ENCODE measurements around the gene CELA1. TPM values are rescaled to one million over a fixed set of nuclear protein-coding genes. Genes with fewer than 3 reads are reported as not detected.
"Not testable (repeated sequence)": the region's sequence is repeated elsewhere in the genome, so short reads cannot be mapped to it uniquely, and the experiment has no call there.

Gene CELA1
- total and polyA plus RNA-seq, 9 donors, result not detected

GRCh38 chr12:51291603-51292513, 54.6 kb downstream of the CELA1 start:
- DNase-seq, result peak; percentile 35
- not testable (repeated sequence) for H3K9me3 ChIP-seq (replicated peaks; ENCODE audit: control insufficient read depth, low read depth, low read length); H3K4me3 ChIP-seq (ENCODE audit: low read length); H3K27ac ChIP-seq (ENCODE audit: low read length); H3K27me3 ChIP-seq (ENCODE audit: control insufficient read depth, insufficient read depth, low read length); H3K4me1 ChIP-seq (ENCODE audit: control insufficient read depth, insufficient read depth, low read length); H3K36me3 ChIP-seq (ENCODE audit: control insufficient read depth, insufficient read depth, low read length)
- WGBS (ENCODE audit: insufficient coverage), result 75% methylated on average over 2 of the region's 9 CpGs

GRCh38 chr12:51285843-51286242, 60.6 kb downstream of the CELA1 start:
- no peak for DNase-seq
- no peaks in the 10 kb centered on the region for H3K36me3 ChIP-seq (ENCODE audit: control insufficient read depth, insufficient read depth, low read length)
- no peak overlapping the region for H3K27ac ChIP-seq (ENCODE audit: low read length)
- WGBS (ENCODE audit: insufficient coverage), result no CpG with 5 or more reads among the region's 1 CpG
- H3K27me3 ChIP-seq (ENCODE audit: control insufficient read depth, insufficient read depth, low read length), result no peaks in the 10 kb centered on the region
- H3K4me1 ChIP-seq (ENCODE audit: control insufficient read depth, insufficient read depth, low read length), result no peaks in the 10 kb centered on the region
- H3K4me3 ChIP-seq (ENCODE audit: low read length), result no peak overlapping the region
- no peaks in the 10 kb centered on the region for H3K9me3 ChIP-seq (replicated peaks; ENCODE audit: control insufficient read depth, low read depth, low read length)

- no peaks in the 10 kb centered on the region for H3K27me3 ChIP-seq (ENCODE audit: control insufficient read depth, insufficient read depth, low read length)
- no peaks in the 10 kb centered on the region for H3K4me1 ChIP-seq (ENCODE audit: control insufficient read depth, insufficient read depth, low read length)
- H3K9me3 ChIP-seq (replicated peaks; ENCODE audit: control insufficient read depth, low read depth, low read length), result no peaks in the 10 kb centered on the region
- H3K36me3 ChIP-seq (ENCODE audit: control insufficient read depth, insufficient read depth, low read length), result no peaks in the 10 kb centered on the region
- H3K4me3 ChIP-seq (ENCODE audit: low read length), result no peak overlapping the region
- no peak overlapping the region for H3K27ac ChIP-seq (ENCODE audit: low read length)
- no CpG with 5 or more reads among the region's 4 CpGs for WGBS (ENCODE audit: insufficient coverage)
- no peak for DNase-seq
Measured at GRCh38 chr12:51281202-51281924, 65.1 kb downstream of the CELA1 start.

Other genes with a start within 250 kb of the CELA1 start
- 18.3 TPM for gene TFCP2, start 173.5 kb downstream of the CELA1 start, total RNA-seq
- gene TFCP2, start 173.5 kb downstream of the CELA1 start, polyA plus RNA-seq (ENCODE audit: insufficient read depth in 1 of 8, insufficient read length in 8 of 8, low replicate concordance in 1 of 8), result 10 to 100 TPM; 35.2 to 50.3 (median 42.2) TPM
- 4.6 TPM for gene POU6F1, start 128.6 kb downstream of the CELA1 start, total RNA-seq
- gene POU6F1, start 128.6 kb downstream of the CELA1 start, polyA plus RNA-seq (ENCODE audit: insufficient read depth in 1 of 8, insufficient read length in 8 of 8, low replicate concordance in 1 of 8), result 10 to 100 TPM in 1 of 8 donors, 1 to 10 TPM in 7; 6.5 to 10.3 (median 7.7) TPM
- 46.1 TPM for gene DAZAP2, start 107.9 kb downstream of the CELA1 start, total RNA-seq
- 100 to 1,000 TPM in 1 of 8 donors, 10 to 100 TPM in 7; 72.8 to 101 (median 79.1) TPM for gene DAZAP2, start 107.9 kb downstream of the CELA1 start, polyA plus RNA-seq (ENCODE audit: insufficient read depth in 1 of 8, insufficient read length in 8 of 8, low replicate concordance in 1 of 8)
- 3.4 TPM for gene SMAGP, start 76.3 kb downstream of the CELA1 start, total RNA-seq
- gene SMAGP, start 76.3 kb downstream of the CELA1 start, polyA plus RNA-seq (ENCODE audit: insufficient read depth in 1 of 8, insufficient read length in 8 of 8, low replicate concordance in 1 of 8), result 10 to 100 TPM in 2 of 8 donors, 1 to 10 TPM in 6; 5.2 to 14.8 (median 7.8) TPM
- 1.8 TPM for gene BIN2, start 22.5 kb downstream of the CELA1 start, total RNA-seq
- 1 to 10 TPM; 2.3 to 3.0 (median 2.6) TPM for gene BIN2, start 22.5 kb downstream of the CELA1 start, polyA plus RNA-seq (ENCODE audit: insufficient read depth in 1 of 8, insufficient read length in 8 of 8, low replicate concordance in 1 of 8)
- gene GALNT6, start 44.7 kb upstream of the CELA1 start, total RNA-seq, result 0.35 TPM
- gene GALNT6, start 44.7 kb upstream of the CELA1 start, polyA plus RNA-seq (ENCODE audit: insufficient read depth in 1 of 8, insufficient read length in 8 of 8, low replicate concordance in 1 of 8), result 1 to 10 TPM in 2 of 8 donors, under 1 TPM in 6; 0.32 to 1.1 (median 0.54) TPM
- 0.80 TPM for gene SLC4A8, start 78.2 kb upstream of the CELA1 start, total RNA-seq
- 1 to 10 TPM in 4 of 8 donors, under 1 TPM in 4; 0.85 to 1.2 (median 1.0) TPM for gene SLC4A8, start 78.2 kb upstream of the CELA1 start, polyA plus RNA-seq (ENCODE audit: insufficient read depth in 1 of 8, insufficient read length in 8 of 8, low replicate concordance in 1 of 8)
- 0.35 TPM for gene SCN8A, start 244.6 kb upstream of the CELA1 start, total RNA-seq
- 1 to 10 TPM in 3 of 8 donors, under 1 TPM in 5; 0.24 to 1.2 (median 0.66) TPM for gene SCN8A, start 244.6 kb upstream of the CELA1 start, polyA plus RNA-seq (ENCODE audit: insufficient read depth in 1 of 8, insufficient read length in 8 of 8, low replicate concordance in 1 of 8)